Hematopoietic multipotent progenitor cell treated with erythropoietin and hydrocortisone succinate and interleukin-3 and kit ligand, for 15 days (in vitro differentiated cells): ENCODE data around the gene AGBL4.
"Not testable (repeated sequence)": the region's sequence is repeated elsewhere in the genome, so short reads cannot be mapped to it uniquely, and the experiment has no call there.

Experiments used
- DNase-seq: peaks from one replicate; pipeline ENCODE4 v3.0.0-alpha.2; 2015; ENCODE audit warnings: low spot score

Gene AGBL4

GRCh38 chr1:48530727-48531351 lies 1492.9 kb downstream of the AGBL4 start:
- peak; percentile 43 for DNase-seq

- no peak for DNase-seq
These were observed 1496.7 kb downstream of the AGBL4 start for GRCh38 chr1:48527051-48527450.

DNA sequence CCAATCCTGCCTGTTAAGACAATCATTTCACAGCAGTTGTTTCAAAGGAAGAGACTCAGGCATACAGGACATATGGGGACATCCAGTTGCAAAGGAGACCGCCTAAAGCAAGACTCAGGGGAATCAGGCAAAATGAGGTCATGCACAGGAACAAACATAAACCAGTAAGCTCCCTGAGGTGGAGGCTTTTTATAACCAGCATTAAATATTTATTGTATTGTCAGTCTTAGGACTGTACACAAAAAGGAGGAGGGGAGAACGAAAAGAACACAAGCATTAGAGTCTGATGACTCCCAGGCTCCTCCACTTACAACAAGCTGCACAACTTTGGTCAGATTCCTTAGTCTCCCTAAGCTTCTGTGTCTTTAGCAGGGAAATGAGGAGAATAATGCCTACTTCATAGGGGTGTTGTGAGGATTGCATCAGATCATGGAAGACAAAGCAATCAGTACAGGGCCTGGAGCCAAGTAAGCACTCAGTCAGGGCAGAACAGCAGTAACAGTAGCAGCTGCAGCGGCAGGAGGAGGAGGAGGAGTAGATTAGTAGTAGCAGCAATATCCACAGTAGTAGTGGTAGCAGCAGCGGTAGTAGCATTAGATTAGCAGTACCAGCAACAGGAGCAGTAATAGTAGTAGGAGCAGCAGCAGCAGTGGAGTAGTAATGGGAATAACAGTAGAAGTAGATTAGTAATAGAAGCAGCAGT lies 1497.6 kb downstream of the AGBL4 start:
- no peak for DNase-seq

DNA sequence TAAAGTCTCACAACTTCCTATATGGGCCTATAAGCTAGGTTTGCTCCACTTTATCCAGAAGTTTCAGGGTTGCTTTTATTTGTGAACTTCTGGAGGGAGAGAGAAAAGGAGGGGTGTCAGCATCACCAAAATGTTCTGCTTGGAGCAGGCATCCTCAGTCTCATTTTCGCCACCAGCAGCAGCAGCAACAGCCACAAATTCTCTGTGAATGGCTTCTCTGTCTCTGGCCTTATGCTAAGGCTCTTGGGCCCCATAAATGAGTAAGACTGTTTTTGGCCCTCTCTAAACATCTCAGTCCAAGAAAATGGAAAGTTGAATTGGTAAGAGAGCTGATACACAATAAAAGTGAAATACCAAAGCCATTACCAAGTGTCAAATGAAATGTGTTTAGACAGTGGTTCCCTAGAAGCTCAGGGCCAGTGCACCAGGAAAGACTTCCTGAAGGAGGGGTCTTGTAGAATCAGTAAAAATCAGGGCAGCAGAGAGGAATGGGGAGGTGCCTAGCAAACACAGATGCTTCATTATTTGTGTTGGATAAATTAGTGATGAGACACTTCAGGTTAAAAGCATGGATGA lies 1498.8 kb downstream of the AGBL4 start:
- no peak for DNase-seq

GRCh38 chr1:48523558-48523957 lies 1500.2 kb downstream of the AGBL4 start:
- no peak for DNase-seq

DNA sequence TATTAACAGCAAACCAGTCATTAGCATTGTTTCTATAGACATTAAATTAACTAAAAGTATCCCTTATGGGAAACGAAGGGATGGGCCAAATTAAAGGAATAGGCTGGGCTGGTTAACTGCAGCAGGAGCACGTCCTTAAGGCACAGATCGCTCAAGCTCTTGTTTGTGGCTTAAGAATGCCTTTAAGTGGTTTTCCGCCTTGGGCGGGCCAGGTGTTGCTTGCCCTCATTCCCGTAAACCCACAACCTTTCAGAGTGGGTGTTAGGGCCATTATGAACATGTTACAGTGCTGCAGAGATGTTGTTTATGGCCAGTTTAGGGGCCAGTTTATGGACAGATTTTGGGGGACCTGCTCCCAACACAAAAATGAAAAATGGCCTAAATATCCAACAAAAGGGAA lies 1503.9 kb downstream of the AGBL4 start:
- DNase-seq, result not testable (repeated sequence)

DNA sequence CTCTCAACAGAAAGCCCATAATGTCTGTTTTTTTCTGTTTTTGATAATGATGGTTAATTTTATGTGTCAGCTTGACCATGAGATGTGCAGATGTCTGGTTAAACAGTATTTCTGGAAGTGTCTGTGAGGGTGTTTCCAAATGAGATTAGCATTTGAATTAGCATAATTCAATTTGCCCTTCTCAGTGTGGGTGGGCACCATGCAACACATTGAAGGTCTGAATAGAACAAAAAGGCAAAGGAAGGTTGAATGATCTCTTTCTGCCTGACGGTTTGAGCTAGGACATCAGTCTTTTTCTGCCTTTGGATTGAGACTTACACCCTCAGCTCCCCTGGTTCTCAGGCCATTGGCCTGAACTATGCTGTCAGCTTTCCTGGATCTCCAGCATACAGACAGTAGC lies 1516.9 kb downstream of the AGBL4 start:
- DNase-seq, result no peak

GRCh38 chr1:48500541-48501450 lies 1523.0 kb downstream of the AGBL4 start:
- no peak for DNase-seq

DNA sequence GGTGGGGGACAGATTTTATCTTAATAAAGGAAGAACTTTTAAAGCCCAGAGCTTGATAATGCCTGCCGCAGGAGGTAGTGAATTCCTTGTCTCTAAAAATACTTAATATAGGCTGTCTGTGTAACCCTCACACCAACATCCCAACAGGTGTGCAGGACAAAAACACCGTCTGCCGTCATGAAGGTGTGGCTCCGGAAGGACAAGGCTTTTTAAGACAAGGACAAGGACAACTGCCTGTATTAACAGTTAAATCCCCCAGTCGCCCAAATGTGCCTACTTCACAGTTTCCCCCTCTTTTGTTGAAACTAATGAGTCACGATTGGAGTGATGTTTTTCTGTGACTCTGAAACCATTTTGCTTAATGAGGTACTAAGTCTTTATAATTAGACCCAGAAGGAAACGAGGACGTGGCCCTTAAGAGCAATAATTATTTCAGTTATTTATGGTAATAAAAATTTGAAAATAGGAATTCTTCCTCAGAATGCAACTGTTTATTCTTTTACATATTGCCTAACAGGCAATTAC lies 1524.5 kb downstream of the AGBL4 start:
- no peak for DNase-seq

DNA sequence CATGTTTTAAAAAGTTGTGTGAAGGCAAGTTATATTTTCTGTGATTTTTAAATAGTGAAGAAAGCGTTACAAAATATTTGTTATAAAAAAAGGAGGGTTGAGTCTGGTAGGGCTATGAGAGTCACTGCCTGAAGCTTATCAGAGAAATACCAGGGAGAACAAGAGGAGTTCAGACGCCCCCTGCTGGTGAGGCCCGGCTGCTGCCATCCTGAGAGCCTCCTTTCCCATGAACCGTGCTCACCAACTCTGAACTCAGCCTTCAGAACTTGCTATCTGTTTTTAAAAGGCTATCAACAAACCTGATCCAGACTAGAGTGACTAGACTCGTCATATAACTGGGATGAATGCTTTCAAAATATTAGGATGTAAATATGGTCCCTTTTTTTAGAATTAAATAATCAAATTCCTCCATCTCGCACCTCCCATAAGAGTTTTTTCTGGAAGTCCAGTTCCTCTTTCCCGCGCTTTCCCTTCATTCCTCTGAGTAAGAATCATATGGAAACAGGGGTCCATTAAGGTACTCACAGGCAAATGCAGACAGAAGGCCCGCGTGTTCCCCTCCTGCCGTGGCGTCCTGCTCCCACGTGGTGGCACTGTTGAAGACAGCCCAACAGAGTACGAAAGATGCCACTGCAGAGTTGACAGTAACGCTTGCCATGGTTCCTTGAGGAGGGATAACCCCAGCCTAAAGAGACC lies 1525.5 kb downstream of the AGBL4 start:
- peak; percentile 63 for DNase-seq

GRCh38 chr1:48495911-48496310 lies 1527.8 kb downstream of the AGBL4 start:
- no peak for DNase-seq

DNA sequence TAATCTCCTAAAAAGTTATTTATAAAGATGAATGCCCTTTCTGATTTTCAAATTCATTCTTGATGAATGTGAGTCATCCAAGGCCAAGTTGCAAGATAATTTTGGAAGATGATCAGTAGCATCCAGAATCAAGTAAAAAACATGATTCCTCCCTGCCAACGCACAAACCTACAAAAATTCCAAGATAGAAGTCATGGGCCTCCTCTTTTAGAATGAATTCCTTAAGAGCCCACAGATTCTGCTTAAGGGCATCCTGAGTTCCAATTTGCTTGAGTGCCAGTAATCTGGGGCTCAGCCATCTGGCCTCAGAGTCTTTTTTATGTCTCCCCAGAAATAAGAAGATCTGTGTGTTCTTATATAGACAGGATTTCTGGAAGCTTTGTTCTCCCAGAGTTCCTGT lies 1528.6 kb downstream of the AGBL4 start:
- DNase-seq, result no peak

GRCh38 chr1:48493970-48494769 lies 1529.6 kb downstream of the AGBL4 start:
- DNase-seq, result no peak

GRCh38 chr1:48493041-48493440 lies 1530.7 kb downstream of the AGBL4 start:
- DNase-seq, result no peak

GRCh38 chr1:48492392-48492791 lies 1531.4 kb downstream of the AGBL4 start:
- DNase-seq, result no peak

DNA sequence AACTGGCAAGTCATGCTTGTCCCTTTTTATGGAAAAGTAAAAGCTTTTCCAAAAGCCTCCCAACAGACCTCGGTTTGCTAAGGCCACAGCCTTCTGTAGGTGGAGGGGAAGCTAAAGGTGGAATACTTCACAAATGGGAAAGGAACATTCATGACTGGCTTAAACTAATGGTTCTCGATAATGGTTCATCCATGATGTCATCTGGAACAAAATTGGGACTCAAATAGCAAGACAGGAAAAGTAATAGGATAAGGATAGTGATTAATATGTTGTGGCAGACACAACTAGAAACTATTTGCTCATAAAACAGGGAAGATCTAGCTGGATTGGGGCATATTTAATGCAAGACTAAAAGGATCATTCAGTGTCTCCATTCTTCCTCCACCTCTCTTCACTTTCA lies 1535.0 kb downstream of the AGBL4 start:
- DNase-seq, result no peak
